NCI-H2107 treated with DMSO at 0.1 percent for 48 hours (cell line): ENCODE results near the gene TRDN.

Source experiments
- DNase-seq: peaks from one replicate; lab custom pipeline; 2025; ENCODE audit not compliant: unreplicated experiment; lab: John Stamatoyannopoulos, UW

TRDN gene, protein sequence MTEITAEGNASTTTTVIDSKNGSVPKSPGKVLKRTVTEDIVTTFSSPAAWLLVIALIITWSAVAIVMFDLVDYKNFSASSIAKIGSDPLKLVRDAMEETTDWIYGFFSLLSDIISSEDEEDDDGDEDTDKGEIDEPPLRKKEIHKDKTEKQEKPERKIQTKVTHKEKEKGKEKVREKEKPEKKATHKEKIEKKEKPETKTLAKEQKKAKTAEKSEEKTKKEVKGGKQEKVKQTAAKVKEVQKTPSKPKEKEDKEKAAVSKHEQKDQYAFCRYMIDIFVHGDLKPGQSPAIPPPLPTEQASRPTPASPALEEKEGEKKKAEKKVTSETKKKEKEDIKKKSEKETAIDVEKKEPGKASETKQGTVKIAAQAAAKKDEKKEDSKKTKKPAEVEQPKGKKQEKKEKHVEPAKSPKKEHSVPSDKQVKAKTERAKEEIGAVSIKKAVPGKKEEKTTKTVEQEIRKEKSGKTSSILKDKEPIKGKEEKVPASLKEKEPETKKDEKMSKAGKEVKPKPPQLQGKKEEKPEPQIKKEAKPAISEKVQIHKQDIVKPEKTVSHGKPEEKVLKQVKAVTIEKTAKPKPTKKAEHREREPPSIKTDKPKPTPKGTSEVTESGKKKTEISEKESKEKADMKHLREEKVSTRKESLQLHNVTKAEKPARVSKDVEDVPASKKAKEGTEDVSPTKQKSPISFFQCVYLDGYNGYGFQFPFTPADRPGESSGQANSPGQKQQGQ

DNA sequence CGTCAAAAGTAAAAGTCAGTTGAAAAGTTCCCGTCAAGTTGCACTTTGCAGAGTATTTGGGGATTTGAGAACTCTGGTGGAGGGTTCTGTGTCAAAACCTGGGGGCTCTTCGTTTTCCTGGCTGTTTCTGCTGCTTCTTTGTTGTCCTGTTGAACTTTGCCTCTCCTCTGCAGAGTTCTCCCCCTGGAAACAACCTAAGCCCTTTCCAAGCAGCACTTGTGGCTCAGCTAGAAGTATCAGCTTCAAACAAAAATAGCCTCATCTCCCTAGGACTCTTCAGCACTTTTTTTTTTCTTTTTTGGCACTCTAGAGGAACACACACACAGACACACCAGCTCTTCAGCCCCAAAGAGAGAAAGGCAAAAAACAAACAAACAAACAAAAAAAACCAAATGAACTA lies at the start of gene TRDN:
Gene TRDN (minus strand): TSS at position 169 of the 400 bp plus-strand sequence. CDS start 175 bp downstream, outside the sequence.
- no peak for DNase-seq

DNA sequence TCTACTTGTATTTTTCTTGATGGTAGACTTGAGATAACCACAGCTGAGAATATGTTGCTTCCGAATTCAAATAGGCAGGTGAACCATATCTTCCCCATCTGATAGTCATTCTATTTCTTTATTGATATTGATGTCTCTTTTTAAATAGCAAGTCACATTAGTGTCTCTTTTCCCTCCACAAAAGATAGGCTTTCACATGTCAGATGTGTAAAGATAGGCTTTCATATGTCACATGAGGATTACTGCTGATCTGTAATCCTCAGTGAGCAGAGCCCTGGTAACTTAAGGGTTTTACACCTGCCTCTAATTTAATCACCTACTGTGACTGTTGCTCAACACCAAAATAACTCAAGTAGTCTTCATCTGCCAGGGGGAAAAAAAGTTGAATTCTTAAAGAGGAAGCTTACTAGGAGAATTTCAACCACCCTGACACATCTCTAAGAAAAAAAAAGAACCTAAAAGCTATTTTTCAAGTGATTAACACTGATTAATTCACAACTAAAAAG lies 45.3 kb upstream of the TRDN start:
- DNase-seq = peak; percentile 10

DNA sequence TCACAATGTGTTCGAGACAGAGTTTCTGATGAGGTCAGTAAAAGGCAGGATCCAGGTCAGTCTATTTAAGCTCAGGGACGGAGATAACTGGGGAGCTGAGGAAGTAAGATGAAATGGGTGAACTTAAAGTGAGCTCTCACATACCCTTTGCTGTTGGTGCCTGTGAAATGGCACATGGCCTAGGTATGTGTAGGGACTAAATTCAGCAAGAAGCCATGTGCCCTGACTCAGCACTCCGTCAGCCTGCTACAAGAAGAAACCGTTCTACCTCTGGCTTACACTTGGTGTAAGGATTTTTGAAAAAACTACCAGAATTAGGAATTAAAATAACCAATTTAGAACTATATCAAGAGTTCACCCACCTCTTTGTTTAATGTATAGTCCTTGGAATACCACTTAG lies 41.1 kb upstream of the TRDN start:
- DNase-seq = no peak

DNA sequence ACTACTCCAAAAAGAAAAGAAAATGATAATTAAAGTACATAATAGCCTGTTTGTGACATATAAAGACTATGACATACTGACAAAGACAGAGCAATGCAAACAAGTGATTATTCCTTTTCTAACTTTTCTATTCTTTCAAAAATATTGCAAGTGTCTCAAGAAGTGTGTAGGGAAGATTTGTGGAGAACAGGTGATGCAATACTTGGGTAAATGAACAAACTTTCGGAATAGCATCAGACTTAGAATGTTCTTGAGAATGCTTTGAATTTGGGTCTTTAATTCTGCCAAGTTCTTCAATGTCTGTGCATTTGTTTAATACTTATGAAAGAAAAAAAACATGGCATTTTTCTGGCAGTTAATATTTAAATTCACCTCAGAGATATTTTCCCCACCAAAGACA lies 40.0 kb upstream of the TRDN start:
- no peak for DNase-seq

DNA sequence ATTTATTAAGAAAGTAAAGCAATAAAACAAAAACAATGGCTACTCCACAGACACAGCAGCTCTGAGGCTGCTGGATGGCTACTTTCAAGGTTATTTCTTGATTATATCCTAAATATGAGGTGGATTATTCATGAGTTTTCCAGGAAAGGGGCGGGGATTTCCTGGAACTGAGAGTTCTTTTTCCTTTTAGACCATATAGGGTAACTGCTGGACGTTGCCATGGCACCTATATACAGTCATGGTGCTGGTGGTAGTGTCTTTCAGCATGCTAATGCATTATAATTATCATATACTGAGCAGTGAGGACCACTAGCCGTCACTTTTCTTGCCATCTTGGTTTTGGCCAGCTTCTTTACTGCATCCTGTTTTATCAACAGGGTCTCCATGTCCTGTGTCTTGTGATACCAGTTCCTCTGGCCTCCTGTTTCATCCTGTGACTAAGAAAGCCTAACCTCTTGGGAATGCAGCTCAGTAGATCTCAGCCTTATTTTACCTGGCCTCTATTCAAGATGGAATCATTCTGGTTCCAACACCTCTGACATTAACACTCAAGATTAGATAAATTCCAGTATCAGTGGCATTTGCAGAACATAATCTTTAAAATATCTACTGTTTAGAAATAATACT lies 32.3 kb upstream of the TRDN start:
- DNase-seq = no peak

DNA sequence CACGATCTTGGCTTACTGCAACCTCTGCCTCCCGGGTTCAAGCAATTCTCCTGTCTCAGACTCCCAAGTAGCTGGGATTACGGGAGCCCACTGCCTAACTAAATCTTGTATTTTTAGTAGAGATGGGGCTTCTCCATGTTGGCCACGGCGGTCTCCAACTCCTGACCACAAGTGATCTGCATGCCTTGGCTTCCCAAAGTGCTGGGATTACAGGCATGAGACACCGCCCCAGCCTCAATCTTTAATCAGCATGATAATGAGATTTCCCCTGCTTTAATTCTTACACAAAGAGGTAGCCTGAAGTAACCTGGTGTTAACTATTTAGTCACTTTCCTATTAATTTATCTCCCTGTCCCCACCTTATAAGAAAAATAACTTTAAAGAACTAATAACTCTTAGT lies 31.3 kb upstream of the TRDN start:
- DNase-seq = no peak

DNA sequence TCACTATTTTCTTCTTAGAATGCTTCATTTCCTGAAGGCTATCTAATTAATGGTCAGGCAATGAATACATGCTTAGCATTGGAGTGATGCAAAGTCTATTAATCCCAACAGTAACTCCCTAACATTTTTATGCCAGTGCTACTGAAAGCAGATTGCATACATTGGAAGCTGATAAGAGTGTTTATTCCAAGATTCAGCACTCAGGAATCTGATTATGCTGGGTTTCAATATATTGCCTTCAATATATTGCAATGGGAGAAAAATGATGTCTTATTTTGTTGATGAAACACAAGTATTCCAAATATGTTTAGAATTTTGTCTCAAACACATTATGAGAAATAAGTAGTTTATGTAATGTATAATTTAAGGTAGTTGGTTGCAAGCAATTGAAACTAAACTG lies 26.7 kb upstream of the TRDN start:
- no peak for DNase-seq

DNA sequence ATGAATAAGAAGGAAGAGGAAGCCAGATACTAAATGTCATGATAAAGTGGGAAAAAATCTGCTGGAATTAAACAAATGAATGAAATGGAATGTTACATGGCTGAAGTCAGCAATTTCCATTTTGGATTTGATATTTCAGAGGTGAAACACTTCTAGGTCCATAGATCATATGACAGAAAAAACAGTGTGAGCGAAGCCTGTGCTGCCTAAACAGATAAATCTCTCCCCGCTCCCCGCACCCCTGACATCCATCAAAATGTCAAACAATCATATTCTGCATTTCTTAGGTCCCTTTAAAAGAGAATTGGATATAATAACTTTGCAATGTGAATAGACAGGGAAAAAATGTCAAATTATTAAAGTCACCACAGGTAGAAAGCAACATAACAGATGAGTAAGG lies 26.0 kb upstream of the TRDN start:
- no peak for DNase-seq

DNA sequence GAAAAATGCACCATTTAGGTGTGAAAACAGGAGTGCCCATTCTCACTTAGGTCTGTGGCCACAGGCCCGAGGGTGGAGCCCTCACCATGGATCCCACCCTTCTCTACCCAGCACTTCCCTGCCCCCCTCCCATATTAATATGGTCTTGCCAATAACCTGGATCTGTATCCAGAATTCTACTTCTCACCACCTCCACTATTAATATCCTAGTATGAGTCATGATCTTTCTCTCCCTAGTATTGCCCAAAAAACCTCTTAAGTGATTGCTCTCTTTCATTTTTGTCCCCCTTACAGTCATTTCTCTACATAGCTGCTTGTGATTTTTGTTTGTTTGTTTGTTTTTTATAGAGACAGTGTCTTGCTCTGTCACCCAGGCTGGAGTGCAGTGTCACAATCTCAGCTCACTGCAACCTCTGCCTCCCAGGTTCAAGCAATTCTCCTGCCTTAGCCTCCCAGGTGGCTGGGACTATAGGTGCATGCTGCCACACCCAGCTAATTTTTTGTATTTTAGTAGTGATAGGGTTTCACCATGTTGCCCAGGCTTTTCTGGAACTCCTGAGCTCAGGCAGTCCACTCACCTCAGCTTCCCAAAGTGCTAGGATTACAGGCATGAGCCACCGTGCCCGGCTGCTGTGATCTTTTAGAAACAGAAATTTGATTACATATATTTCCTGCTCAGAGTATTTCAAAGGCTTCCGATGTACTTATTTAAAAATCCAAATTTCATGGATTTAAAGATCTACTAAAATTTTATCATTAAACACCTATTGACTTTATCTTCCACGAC lies 24.5 kb upstream of the TRDN start:
- no peak for DNase-seq

DNA sequence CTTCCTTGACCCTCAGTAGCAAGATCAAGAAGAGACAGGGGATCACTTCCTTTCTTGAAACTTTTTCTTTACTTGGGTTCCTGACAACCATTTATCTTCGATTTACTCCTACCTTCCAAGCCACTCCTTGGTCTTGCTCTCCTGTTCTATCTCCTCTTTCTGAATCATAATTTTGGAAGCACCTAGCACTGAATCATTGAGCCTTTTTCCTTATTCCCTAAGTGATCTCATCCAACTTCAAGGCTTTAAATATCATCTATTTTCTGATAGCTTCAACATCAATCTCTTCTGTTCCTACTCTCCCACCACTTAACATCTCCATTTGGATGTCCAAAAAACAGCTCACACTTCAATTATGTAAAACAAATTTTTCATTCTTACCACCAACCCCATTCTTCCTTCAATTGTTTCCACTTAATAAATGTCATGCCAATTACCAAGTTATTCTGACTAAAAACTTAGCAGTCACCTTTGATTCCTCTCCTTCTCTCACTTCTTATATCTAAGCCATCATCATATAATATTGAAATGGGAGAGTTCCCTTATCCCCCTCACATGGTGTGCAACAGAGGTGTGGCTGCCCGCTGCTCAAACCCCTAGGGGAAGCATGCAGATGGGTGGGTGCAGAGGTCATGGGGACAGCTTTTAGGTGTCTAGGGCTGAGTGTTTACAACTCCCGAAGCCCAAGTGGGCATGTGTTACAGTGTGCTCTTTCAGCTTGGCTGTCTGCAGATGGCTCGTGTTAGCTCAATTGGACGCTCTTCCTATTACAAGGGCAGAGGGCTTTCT lies 23.4 kb upstream of the TRDN start:
- no peak for DNase-seq

DNA sequence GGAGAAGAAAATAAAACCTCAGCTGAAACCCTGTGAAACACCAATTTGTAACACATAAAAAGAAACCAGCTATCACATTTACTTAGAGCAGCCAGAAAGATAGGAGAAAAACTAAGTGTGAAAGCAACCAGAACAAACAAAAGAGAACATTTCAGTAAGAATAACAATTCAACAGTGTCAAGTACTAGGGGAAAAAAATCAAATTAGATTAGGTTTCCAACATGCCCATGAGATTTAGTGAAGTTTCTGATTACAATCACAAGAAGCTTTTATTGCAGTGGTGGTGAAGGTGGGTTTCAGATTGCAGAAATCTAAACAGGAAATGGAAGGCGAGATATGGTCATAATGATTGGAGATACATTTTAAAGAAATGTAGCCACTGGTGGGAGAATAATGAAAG lies 22.1 kb upstream of the TRDN start:
- peak; percentile 89 for DNase-seq

DNA sequence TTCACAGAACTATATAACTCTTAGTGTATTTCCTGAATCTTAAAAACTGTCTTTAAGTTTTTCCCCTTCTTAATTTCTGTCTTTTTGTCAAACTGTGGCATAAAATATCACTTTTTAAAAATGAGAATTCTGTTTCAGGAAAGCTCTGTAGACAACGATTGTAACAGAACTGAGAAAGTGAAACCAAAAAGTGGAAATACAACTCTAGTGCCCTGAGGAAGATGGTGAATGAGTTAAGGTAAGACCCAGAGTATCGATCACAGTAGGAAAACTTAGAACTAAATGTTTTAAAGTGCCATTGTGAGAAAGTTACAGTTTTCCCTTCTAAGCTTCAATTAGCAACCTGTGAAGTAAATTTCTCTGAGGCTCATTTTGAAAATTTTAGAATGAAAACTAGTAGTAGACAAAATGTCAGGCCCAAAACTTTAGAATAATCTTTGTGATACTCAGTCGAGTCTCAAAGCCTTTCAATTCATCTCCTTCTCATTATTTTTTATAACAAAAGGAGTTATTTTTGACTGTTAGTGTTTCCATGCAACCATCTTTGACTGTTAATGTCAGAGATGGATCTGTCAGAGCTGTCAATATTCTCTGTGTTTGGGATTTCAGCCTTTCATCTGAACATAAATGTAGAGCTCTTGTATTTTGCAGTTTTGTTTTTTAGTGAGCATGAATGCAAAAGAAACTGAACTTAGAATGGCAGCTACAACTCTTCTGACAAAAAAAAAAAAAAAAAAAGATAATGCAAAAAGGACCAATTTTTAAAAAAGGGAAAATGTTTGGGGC lies 19.0 kb upstream of the TRDN start:
- peak; percentile 39 for DNase-seq

DNA sequence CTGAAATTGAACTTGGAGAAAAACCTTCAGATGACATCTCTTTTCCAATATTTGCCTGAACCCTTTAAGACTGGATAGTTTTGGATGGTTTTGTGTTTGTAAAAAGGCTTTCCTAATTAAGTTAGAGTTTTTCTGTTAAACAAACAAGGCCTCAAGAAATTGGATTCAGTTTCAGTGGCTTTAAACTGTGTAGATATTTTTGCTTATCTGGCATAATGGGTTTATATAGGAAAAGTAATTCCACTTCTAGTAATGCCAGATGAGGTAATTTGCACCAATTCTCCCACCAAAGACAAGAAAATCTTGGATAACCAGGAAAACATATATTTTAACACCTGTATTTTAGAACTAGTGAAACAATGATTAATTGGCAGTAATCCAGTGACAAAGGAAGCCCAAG lies 12.0 kb upstream of the TRDN start:
- DNase-seq = no peak

DNA sequence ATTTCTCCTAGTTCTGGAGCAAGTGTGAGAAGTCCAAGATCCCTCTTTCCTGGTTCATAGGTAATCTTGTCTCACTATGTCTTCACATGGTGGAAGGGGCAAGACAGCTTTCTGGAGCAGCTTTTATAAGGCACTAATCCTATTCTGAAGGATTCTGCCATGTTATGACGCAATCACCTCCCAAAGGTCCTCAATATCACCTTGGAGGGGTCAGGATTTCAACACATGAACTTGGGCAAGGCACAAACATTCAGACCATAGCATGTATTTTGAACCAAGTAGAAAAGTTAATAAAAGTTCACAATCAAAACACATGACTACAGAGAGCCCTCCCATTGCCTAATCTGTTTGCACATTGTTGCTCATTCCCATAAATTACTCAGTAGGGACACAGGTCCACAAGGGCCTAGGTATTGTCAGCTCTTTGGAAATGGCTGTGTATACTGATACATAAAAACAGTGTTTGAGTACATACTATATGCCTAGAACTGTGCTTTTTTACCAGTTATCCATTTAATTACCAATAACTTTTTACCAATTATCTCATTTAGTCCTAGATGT lies 11.3 kb upstream of the TRDN start:
- no peak for DNase-seq

DNA sequence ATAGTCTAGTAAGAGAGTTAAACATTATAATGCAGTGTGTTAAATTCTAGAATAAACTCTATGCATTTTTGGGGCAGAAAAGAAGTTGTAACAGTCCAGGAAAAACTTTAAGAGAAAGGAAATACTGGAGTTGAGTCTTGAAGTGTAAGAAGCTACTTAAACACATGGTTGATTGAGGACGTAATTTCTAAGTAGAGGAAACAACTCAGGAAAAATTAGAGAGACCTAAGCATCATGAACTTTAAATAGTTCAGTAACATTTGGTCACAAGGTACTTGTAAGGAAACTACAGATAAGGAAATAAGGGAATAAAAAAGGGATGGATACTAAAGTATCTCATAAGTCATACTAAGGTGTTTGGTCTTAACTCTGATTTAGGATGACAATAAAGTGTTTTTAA lies 4.7 kb upstream of the TRDN start:
- no peak for DNase-seq

DNA sequence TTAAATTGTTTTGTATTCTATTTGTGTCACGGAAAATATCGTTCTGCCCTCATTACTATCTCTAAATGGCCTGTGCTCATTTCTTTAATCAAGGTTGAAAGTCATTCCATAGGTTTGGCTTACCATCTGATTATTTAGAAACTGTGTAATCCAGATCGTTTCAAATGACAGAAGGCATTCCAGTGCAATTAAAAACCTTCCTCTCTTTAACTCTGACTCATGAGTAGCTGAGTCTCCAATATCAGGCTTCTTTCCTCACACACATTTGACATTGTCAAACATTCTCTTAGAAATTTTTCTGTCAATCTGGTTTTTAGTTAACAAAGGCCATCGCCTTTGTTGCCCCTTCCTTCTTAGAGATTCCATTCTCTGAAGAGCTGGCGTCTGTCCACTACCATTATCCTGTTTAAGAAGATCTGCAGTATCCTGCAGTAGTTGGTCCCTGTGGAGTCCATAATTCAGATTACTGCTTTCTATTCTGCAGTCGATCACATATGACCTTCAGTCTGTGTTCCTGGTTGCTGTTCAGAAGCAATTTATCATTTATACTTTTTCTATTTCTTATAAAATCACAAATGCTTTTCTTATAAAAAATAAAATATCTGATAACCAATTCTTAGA lies 3.9 kb upstream of the TRDN start:
- no peak for DNase-seq

DNA sequence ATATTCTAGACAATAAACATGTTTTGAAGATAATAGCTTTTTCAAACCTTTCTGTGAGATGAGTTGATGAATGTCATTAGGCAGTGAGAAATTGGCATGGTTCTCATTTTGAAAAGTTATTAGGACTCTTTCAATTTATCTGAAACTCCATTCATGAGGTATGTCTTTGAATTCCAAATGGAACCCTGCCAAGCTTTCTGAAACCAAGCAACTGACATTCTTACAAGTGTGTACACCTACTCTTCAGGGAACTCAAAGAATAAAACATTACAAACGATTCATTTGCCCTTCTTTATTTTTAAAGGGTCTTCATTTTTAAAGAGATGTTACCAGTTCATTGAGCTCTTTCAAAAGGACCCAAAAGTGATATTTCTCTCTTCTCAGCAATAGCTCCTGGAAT lies 2.1 kb upstream of the TRDN start:
- no peak for DNase-seq

DNA sequence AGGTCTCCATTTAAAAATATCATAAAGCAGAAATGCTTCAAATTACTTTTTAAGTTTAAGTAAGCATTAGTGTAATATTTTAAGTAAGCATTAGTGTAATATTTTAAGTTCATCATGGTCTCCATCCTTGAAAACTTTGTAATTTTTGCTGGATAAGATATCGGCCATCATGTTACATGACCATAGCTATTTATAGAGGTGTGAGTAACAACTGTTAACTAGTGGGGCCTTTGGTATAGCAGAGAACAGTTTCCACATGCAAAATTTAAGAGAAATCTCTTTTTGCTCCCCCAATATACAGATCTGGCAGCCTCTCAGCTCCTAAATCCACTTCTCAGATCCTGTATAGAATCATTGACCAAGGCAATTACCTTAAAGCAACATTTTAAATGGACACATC lies 468 bp downstream of the TRDN start:
- no peak for DNase-seq

DNA sequence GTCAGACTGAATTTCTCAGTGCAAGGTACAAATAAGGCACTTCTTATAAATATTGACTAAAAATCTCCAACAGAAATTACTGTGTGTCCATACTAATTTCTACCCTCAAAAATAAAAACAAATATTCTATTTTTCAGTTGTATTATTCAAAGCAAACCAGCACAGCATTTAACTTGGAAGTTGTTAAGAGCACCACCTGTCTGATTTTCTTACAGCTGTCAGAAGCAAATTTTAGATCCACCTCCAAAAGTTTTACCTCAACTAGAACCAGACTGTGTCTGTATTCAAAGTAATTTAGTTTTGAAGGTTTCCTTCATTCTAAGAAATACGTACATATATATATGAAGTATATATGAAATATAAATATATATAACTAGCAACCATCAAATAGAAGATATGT lies 1.2 kb downstream of the TRDN start:
- no peak for DNase-seq
